ENCODE data around the gene CEP97.
A peak's percentile ranks its signal among the peaks of the same experiment; 100 is the strongest.

The CEP97 gene

DNA sequence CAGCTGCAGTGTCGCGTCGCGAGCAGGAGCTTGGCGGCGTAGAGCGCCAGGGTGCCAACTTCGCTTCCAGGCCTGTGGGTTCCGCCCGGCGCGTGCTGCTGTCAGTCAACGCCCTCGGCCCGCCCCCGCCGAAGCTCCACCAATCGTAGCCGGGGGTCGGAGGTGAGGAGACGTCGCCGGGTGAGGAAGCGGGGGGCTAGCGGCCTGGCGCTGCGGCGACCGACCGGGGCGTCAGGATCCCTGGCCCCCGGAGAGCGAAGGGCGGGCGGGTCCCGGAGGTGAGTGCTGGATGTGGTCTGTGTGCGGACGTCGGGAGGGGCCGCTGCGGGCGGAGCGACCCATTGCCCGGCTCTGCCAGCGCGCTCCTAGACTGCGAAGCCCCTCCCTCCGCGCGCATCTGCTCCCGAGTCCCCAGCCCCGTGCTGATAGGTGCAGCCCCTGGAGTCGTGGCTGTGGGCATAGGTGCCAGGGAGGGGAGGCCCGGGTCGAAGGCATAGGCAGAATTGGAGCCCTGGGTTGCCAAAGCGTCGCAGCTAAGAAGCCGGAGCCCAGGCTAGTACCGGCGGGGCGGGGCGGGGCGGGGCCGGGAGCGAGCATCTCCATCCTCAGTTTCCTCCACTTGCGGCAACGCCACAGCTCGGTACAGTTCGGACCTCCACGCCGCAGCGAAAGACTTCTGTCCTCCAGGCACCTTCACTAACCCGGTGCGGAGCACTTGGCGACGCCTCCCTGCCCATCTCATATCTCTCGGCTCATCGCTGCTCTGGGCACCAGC, 54.8 kb downstream of the CEP97 start, which contains the start of gene NXPE3:
TSS of gene NXPE3 (plus strand) at position 165 of the 775 bp plus-strand sequence. CDS start 6,386 bp downstream, outside the sequence.
- DNase-seq: peak; percentile 79

DNA sequence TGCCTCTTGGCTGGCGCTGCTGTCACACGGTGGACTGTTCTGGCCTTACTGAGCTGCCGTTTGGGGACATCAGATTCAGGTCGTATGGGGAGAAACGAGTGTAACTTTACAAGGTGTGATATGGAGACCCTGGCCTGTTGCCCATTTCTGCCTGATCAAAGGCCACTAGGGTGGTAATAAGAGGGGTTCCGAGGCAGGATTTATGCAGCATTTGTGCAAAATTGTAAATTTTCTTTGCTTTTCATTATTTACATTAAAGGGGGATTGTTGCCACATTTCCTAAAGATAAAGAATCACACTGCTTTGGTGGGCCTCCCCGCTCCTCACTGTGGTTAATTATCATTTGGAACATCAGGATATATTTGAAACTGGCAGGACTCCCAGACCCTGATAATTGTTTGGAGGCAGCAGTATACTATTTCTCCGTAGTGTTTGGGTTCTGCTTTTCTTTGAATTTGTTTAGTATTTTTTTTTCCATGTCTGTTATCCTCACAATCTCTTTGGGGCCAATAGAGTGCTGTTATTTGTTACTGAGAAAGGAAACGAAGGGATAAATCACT, 55.5 kb downstream of the CEP97 start:
- DNase-seq: no peak

DNA sequence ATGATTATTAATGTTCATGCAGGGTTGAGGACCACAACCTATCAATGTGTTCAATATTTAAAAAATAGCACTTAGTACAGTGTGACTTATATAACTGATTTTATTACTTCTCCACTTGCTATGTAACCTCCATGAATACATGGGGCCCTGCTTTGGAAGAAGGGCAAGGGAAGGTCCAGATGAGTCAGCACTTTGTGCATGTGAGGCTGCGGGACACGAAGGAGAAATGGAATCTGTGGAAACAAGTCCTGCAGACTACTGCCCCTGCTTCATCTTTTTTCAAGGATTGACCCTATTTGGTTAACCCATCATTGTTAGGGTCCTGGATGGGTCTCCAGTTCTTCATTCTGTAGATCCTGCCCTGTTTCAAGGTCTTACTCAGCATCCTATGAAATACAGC, 56.2 kb downstream of the CEP97 start:
- DNase-seq: no peak

DNA sequence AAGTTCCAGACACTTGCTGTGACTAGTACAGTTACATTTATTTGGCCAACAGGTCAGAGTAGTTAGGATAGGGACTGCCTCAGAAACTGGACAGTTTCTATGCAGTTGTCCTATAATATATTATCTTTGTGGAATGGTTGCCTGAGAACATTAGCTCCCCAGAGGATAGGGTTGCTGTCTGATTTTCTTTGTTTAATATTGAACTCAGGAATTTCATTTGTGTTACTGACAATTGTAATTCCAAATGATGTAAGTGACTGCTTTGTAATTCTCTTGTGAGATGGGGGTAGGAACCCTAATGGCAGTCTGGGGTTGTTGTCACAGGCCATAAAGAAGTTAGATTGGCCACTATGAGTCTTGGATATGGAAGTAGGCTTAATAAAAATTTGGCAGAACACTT, 56.8 kb downstream of the CEP97 start:
- DNase-seq: no peak

DNA sequence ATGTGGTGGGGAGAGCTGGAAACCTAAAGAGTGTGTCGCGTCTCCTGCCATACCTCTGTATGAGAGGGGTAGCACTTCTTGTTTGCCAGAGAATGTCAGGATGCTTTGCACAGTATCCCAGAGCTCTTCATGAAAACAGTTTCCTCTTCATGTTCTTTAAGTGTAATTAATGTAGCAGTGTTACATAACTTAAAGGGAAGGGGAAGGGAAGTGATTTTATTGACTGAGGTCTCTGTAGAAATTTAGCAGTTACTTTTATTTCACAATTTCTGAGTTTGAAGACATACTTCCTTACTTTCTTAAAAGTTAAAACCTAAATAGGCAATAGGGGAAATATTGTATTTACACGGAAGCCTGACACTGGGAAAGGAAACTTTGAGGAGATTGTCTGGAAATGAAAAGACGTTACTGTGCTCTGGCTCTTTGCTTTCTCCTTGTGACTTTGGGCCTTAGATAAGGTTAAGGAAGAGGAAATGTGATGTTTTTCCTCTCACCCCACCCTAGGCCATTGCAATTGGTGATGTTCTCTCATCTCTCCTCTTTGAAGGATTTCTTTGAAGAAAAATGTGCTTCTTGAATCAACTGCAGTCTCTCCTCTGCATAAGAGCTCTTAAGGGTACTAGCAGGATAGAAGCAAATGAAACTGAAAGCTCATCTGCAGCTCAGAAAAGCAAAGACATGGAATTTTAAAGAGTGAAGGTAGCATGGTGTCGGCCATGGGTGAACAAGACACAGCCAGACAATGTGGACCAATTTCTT, 60.6 kb downstream of the CEP97 start:
- peak; percentile 87 for DNase-seq

DNA sequence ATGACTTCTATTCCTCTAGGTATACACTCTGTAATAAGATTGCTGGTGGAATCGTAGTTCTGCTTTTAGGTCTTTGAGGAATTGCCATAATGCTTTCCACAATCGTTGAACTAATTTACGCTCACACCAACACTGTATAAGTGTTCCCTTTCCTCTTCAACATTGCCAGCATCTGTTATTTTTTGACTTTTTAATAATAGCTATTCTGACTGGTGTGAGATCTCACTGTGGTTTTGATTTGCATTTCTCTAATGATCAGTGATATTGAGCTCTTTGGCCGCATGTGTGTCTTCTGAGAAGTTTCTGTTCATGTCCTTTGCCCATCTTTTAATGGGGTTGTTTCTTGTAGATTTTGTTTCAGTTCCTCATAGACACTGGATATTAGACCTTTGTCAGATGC, 67.4 kb downstream of the CEP97 start:
- DNase-seq: peak; percentile 52

DNA sequence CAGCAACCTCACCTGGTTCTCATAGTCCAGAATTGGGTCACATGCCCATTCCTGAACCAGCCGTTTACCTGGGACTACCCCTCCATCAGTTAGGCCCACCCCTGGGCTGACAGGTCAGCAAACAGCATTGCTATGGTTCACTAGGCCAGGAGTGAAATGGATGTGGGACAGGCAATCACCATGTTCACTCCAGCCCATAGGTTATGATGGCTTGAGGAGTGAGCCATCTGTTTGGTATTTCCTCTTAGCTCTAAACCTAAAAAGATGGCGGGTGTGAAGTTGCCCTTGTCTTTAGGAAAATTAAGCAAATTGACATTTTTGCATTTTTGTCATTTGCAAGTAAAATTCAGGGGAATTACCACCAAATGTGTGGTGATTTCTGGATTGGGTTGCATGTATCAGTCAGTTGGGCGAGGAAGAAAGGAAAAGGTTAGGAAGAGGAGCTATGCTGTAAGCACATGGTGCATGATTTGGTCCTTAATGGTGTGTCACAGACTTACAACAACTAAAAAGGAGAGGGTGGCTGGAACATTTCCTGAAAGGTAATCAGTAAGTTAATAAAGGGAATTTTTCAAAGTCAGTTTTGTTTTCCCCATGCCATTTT, 71.8 kb downstream of the CEP97 start:
- DNase-seq: no peak

DNA sequence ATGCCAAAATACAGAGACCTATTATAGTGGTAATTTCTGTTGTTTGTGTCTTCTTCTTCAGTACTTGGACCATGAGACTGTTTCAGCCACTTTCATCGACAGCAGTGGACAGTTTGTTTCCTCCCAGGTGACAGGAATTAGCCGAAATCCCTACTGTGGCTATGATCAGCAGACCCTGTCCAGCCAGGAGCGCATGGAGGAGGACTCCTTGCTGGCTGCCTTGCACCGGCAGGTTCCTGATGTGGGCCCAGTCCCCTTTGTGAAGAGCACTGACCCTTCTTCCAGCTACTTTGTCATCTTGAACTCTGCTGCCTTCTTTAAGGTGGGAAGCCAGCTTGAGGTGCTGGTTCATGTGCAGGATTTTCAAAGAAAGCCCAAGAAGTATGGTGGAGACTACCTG, 76.8 kb downstream of the CEP97 start:
- no peak for DNase-seq

DNA sequence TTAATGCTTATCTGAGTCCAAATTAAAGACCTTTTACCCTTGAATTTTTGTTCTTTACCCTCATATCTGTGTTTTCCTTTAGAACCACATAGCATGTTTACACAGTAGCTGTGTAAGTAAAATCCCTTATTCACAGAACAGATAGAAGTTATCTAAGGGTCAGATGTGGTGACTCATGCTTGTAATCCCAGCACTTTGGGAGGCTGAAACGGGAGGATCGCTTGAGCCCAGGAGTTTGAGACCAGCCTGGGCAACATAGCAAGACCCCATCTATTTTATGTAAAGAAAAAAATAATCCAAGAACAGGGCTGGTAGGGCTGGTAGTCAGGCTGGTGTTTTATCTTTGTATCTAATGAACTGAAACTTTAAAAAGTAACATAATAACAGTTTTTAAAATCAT, 77.8 kb downstream of the CEP97 start:
- no peak for DNase-seq

DNA sequence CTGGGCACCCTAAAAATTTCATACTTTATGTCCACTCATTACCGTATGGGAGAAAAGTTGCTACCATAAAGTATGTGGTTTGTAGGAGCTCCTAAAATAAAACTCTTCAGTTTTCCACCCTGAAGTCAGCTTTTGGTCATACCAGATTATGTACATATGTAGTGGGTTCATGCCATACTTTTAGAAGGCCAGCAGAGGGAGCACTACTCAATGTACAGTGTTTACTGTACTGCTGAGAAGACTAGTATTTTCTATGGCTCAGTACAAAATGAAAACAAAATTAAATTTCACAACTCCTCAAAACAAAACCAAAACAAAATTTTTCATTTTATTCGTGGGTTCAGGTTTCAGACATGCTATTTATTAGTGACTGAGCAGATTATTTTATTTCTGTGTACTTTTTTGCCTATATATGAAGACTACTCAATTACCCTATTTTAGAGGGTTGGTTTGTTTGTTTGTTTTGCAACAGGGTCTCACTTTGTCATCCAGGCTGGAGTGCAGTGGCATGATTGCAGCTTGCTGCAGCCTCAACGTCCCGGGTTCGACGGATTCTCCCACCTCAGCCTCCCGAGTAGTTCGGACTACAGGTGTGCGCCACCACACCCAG, 78.9 kb downstream of the CEP97 start:
- DNase-seq: peak; percentile 68

DNA sequence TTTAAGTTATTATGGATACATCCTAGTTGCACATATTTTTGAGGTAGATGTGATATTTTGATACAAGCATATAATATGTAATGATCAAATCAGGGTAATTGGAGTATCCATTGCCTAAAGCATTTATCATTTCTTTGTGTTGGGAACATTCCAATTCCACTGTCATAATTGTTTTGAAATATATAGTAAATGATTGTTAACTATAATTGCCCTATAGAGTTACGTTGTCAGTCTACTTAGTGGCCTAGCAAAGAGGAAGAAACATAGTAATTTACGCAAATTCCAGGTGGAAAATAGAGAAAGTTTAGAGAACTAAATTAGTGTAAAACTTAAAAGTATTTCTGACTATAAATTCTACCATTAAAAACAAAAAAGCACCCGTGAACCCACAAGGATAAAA, 79.5 kb downstream of the CEP97 start:
- DNase-seq: no peak

DNA sequence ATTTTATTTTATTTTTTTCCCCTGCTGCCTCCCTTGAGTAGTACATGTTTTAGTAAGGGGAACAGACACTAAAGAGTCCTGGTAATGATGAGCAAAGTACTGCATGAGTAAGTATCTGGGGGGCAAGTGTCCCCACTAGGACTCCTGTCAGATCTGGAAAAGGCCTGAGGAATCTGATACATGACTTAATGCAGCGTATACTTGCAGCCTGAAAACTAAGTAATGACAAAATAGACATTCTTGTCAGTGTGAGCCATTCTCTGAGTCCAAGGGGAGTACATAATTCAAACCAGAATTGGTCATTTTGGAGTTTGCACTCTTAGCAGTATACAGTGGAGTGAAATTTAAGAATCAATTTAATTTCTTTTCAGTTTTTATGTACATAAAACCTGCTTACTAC, 82.1 kb downstream of the CEP97 start:
- DNase-seq: no peak

DNA sequence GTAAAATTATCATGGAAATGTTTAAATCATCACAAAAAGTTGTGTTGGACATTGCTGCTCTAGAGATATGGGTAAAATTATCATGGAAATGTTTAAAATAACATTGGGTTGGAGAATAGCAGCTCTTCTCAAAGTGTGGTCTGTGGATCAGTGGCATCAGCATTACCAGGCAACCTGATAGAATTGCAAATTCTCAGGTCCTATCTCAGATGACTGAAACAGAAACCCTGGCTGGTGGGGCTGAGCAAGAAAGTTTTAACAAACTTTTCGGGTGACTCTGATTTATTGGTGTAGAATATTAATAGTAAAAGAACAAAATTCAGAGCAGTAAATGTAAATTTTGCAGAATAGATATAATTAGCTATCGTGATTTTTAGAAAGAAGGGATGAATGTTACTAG, 83.5 kb downstream of the CEP97 start:
- no peak for DNase-seq

DNA sequence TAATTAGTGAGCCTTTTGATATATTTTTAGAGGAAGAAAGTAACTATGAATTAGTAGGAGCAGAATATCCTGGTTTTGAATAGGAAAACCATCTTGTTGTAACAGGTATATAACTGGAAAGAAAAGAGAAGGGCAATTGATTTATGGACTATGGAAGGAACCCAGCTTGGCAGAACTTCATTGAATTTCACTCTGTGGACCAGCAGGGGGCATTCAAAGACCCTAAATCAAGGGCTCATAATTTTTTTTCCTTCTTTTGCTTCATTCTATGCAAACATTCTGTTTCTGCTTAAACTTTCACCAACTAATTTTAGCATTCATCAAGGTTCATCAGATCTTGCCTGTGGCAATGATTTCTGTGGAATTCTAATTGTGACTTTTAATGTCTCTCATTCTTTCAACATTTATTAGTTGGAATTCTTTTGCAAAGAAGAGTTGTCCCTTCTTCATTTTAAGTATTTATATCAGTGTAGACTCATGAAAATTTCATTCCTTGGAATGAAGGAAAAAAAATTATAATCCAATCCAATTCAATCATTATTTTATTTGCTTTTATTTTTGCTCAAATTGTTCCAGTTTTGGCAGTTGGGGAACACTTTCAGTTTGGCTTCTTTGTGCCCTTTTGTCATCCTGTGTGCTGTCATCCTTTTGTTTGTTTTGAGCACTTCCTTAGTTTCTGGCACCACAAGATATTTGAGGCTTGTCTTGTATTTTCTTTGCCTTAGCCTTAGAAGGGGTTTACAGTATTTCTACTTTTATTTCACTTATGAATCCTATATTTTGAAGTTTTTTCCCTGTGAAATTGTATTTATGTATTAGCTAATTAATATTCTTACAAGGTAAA, 85.0 kb downstream of the CEP97 start:
- DNase-seq: peak; percentile 66

DNA sequence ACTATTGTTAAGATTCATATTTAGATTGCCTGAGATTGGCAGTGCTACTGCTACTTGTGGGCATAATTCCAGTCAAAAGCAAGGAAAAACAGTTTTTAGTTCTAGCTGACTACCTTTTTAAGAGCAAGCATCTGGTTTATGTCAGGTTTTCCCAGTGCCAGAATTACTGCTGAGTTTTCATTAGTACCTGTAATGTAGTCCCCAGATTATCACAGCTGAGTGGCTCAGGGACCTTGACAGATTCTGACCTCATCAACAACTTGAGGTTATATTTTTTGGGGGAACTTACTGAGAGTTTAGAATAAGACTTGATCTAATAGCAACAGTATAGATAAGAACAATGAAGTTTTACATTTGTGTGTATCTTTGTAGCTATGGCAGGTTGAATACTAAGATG, 85.6 kb downstream of the CEP97 start:
- DNase-seq: no peak

DNA sequence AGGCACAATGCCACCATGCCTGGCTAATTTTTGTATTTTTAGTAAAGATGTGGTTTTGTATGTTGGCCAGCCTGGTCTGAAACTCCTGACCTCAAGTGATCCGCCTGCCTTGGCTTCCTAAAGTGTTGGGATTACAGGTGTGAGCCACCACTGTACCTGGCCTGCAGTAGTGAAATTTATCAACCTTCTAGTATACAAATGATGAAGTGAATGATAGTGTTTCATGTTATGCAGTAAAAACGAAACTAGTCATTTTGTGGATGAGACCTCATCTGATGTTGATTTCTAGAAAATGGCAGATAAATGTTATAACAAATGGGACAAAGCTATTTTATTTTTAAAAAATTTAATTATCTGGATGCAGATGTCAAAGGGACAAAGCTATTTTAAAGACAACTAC, 87.5 kb downstream of the CEP97 start:
- no peak for DNase-seq

DNA sequence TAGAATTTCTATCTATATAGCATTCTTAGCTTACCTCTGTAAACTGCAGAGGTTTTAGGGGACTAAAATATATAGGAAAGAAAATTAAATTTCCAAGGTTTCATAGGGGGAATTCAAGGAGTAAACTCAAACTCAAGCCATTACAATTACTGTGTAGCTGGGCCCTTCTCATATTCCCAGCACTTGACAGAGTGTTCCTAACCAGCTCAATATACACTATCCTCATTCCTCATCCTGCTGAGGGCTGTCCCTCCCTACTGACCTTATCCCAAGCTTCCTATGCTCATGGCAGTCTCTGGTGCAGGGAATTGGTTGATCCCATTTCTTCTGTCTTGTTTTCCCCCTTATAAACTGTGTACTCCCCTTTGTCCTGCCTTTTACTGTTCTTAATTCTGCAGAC, 88.5 kb downstream of the CEP97 start:
- DNase-seq: no peak

DNA sequence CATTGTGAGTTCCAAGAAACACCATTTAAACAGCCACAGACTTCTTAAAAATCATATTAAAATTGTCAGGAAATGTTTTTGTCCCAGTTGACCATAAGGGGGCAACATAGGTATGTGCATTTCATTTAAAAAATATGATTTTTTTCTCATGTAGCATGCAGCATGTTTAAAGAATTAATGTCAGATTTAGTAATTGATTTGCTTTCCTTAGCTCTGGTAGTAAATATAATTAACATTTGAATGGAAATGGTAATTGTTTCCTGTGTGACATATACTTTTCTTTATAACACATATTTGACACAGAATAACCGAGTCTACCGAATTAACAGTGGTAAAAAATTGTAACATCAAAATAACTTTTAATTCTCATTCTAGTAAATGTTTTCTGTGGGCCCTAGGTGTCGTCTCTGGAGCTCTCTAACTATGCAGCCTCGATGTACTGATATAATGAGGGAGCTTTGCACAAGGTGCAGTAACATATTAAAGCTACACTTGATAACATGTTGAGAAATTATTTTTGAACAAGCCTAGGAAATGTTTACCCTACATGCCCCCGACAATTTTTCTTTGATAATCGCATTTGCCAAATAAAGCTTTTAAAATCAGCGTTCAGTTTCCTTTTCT, 89.5 kb downstream of the CEP97 start:
- peak; percentile 24 for DNase-seq

DNA sequence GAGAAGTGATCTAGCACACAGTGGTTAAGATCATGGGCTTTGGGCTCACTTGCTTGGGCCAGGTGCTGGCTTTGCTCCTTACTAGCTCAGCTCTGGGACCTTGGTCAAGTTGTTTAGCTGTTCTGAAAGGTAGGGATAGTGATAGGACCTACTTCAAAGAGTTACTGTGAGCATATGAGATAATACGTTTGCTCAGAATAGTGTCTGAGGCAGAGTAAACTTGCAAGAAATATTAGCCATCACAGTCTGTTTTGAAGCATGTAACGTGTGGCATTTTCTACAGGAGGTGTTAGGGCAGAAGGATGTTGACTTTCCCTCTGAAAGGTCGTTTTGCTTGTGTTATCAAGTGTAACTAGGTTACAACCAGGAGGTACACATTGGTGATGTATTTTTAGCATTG, 90.4 kb downstream of the CEP97 start:
- DNase-seq: no peak

DNA sequence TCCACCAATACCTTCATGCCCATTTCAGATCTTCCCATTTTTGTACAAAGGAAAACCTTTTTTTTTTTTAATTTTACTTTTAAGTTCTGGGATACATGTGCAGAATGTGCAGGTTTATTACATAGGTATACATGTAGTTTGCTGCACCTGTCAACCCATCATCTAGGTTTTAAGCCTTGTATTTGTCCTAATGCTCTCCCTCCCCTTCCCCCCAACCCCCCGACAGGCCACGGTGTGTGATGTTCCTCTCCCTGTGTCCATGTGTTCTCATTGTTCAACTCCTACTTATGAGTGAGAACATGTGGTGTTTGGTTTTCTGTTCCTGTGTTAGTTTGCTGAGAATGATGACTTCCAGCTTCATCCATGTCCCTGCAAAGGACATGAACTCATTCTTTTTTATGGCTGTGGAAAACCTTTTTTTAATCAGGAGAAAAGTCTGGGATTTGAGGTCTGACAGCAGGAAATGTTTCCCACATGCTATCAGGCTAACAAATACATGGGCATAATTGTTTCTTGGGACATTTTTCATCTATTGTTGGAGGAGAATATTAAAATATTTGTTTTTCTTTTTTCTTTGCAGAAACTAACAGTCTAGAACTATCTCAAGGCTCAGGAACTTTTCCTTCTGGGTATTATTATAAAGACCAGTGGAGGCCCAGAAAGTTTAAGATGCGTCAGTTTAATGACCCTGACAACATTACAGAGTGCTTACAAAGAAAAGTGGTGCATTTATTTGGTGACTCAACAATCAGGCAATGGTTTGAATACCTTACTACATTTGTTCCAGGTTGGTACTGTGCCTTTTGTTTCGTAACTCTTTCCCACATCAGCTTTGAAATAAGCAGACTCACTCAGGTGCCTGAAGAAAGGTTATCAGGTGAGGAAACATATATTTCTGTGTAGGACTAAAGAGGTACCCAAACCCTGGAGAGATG, 92.1 kb downstream of the CEP97 start:
- DNase-seq: no peak

DNA sequence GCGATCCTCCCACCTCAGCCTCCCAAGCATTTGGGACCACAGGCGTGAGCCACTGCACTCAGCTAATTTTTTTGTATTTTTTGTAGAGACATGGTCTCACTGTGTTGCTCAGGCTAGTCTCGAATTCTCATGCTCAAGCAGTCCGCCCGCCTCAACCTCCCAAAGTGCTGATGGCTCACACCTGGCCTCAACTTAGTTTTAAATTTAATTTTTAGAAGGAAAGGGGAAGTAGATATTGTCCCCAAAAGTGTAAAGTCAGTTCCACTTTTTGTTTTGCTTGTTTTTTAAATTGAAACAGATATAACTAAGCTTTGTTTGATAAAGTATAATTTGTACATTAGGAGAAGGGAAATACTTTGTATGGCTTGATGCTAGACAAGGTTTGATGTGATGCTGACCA, 93.6 kb downstream of the CEP97 start:
- DNase-seq: peak; percentile 7
